ENCODE measurements around the gene DEGS1. TPM values are rescaled to one million over a fixed set of nuclear protein-coding genes. Genes with fewer than 3 reads are reported as not detected.
"Not testable (repeated sequence)": the region's sequence is repeated elsewhere in the genome, so short reads cannot be mapped to it uniquely, and the experiment has no call there.

DEGS1 gene
- polyA plus RNA-seq, 1 donor = 32.8 TPM

- no peak for DNase-seq (ENCODE audit: low read depth)
Observed at GRCh38 chr1:224180783-224181452, 2.1 kb upstream of the DEGS1 start.

DNA sequence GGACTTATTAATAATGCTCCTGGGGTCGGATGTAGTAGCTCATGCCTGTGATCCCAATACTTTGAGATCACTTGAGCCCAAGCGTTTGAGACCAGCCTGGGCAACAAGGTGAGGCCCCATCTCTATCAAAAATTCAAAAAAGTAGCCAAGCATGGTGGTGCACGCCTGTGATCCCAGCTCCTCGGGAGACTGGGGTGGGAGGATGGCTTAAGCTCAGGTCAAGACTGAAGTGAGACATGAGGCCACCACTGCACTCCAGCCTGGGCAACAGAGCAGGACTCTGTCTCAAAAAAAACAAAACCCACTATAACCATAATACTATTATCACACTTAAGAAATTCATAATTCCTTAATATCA is 1.6 kb upstream of the DEGS1 start:
- no peak for DNase-seq (ENCODE audit: low read depth)

GRCh38 chr1:224182057-224182865 is 779 bp upstream of the DEGS1 start:
- no peak for DNase-seq (ENCODE audit: low read depth)

DNA sequence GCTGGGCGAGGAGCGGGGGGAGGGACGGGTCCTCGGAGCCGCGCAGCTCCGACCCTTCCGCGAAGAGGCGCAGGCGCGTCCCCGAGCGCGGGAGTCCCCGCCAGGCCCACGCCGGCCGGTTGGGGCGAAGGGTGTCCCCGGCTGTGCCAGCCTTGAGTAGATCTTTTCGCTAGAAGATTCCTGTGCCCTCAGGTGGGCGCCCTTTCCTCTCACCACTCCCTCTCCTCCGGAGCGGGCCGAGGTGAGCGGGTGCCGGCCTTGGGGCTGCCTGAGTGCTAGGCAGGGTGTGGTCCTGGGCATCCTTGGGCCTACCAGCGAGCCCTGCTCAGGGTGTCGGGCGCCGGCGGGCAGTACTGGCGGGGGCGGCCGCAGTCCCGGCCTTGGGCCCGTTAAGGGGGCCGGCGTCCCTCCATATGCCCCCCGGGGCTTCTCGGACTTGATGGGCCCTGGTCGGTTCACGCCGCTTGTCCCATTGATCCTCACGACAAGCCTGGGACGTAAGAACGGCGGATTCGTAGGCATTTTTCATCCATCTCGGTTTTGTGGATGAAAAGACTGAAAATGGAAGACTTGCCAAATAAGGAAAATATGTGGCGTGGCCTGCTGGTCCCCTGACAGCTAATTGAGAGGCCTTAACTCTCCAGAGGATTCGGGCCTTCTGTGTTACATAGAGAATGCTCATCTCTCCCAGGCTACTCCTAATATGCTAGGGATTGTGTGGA is 712 bp downstream of the DEGS1 start:
- no peak for DNase-seq (ENCODE audit: low read depth)

- DNase-seq (ENCODE audit: low read depth) = no peak
Observed at GRCh38 chr1:224185208-224185607, 2.2 kb downstream of the DEGS1 start.

DNA sequence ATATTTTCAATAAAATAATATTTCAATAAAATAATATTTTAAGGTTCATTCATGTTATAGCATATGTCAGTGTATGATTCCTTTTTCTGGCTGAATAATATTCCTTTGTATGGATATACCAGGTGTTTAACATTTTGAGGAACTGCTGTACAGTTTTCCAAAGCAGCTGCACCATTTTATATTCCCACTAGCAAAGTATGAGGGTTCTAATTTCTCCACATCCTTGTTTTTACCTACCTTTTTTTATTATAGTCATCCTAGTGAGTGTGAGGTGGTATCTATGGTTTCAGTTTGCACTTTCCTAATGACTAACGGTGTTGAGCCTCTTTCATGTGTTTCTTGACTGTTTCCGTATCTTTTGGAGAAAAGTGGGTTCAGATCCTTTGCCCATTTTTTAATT is 5.2 kb downstream of the DEGS1 start:
- DNase-seq (ENCODE audit: low read depth) = no peak

DNA sequence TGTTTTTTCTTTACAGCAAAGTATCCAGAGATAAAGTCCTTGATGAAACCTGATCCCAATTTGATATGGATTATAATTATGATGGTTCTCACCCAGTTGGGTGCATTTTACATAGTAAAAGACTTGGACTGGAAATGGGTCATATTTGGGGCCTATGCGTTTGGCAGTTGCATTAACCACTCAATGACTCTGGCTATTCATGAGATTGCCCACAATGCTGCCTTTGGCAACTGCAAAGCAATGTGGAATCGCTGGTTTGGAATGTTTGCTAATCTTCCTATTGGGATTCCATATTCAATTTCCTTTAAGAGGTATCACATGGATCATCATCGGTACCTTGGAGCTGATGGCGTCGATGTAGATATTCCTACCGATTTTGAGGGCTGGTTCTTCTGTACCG is 6.5 kb downstream of the DEGS1 start:
- no peak for DNase-seq (ENCODE audit: low read depth)

- DNase-seq (ENCODE audit: low read depth) = no peak
Observed at GRCh38 chr1:224192082-224192788, 9.2 kb downstream of the DEGS1 start.

- DNase-seq (ENCODE audit: low read depth) = no peak
Observed at GRCh38 chr1:224193319-224193966, 10.4 kb downstream of the DEGS1 start.

- DNase-seq (ENCODE audit: low read depth) = no peak
Observed at GRCh38 chr1:224196813-224197600, 14.0 kb downstream of the DEGS1 start.

GRCh38 chr1:224198572-224198971 is 15.5 kb downstream of the DEGS1 start:
- DNase-seq (ENCODE audit: low read depth) = no peak

DNA sequence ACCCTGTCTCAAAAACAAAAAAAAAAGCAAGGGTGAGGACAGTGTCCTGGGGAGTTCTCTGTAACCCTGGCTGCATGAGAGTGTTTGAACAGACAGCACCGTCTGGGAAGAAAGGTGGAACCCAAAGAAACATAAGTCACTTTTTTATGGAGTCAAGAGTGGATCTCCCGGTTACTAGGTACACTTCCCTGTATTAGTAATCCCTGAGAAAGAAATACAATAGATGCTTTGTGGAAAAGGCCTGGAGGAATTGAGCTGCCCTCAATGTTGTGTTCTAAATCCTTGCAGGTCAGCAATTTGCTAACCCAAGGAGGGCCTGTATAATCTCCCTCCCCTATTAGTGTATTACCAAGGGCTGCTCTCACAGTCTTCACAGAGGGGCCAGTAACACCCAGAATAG is 16.6 kb downstream of the DEGS1 start:
- DNase-seq (ENCODE audit: low read depth) = no peak

GRCh38 chr1:224201383-224201782 is 18.3 kb downstream of the DEGS1 start:
- no peak for DNase-seq (ENCODE audit: low read depth)

DNA sequence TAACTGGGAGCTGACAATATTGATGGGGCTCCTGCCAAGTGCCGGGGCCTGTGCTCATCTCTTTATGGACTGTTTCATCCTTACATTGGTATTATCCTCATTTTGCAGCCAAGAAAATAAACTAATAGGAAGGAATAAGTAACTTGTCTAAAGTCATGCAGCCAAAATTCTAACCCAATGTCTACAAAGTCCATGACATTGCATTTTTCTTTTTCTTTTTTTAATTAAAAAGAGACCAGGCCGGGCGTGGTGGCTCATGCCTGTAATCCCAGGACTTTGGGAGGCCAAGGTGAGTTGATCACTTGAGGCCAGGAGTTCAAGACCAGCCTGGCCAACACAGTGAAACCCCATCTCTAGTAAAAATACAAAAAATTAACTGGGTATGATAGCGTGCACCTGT is 18.8 kb downstream of the DEGS1 start:
- DNase-seq (ENCODE audit: low read depth) = no peak

- DNase-seq (ENCODE audit: low read depth) = no peak
Observed at GRCh38 chr1:224203243-224204016, 20.4 kb downstream of the DEGS1 start.

DNA sequence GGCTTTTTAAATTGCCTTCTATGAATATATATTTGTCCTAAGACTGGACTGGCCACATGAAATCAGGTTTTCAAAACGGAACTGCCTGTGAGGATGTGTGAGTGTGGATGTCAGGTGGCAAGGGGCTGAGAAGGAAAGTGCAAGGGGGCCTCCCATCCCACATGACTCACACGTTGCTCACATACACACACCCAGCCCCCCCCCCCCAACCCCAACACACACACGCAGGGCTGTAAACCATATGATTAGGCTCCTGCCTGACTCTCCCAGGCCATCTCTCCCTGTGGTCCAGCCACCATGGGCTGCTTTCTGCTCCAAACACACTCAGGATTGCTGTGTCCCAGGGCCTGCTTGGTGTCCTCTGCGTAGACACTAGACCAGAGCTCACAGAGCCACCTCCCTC is 22.4 kb downstream of the DEGS1 start:
- no peak for DNase-seq (ENCODE audit: low read depth)

DNA sequence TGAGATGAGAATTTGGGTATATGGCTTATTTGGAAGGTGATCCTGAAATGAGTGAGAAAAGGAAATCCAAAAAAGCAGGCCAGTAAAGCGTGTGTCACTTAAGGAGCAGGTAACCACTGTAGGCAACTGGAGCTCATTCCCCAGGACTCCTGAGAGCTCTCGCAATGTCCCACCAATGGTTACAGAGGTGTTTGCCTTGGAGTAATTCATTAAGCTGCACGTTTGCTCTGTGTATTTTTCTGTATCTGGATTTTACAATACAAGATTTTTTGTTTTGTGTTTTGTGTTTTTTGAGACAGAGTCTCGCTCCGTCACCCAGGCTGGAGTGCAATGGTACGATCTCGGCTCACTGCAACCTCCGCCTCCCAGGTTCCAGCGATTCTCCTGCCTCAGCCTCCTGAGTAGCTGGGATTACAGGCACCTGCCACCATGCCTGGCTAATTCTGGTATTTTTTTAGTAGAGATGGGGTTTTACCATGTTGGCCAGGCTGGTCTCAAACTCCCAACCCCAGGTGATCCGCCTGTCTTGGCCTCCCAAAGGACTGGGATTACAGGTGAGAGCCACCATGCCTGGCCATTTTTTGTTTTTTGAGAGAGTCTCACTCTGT is 23.0 kb downstream of the DEGS1 start:
- DNase-seq (ENCODE audit: low read depth) = not testable (repeated sequence)

GRCh38 chr1:224211206-224211962 is 28.3 kb downstream of the DEGS1 start:
- no peak for DNase-seq (ENCODE audit: low read depth)

DNA sequence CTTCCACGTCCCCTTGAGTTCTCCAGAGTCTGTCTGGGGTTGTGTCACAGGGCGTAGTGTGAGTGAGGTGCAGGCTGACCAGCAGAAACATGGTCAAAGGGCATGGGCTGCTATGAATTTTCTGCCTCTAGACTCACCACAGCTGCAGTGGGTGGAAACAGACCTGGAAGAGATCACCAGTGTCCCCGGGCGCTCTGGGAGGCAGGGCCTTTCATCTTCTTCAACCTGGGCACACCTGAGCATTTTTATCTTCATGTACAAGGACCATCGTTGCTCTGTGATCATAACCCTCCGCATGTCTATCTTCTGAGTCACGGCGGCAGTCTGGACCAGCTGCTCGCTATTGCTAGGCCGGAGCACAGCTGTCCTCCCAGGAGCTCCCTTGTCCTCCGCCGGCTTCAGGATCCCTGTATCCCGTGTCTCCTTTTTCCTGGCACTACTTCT is 29.6 kb downstream of the DEGS1 start:
- no peak for DNase-seq (ENCODE audit: low read depth)

Data from forelimb muscle (tissue), 1 donor.